ENCODE results near the gene HS3ST1. TPM values are rescaled to one million over a fixed set of nuclear protein-coding genes. Genes with fewer than 3 reads are reported as not detected.
A peak's percentile ranks its signal among the peaks of the same experiment; 100 is the strongest.

The HS3ST1 gene
- polyA plus RNA-seq, 3 donors: 0.01 to 0.02 TPM; not detected in 1

- Mint-ChIP-seq H3K27ac (peak overlapping the region in 1 of 7 donors; percentile 6), H3K36me3 (no peaks in the 10 kb centered on the region), H3K9me3 (peaks cover 2 to 9% (median 6%) of the 10 kb centered on the region in 7 donors), H3K4me3 (no peak overlapping the region), H3K4me1 (peaks cover 14% of the 10 kb centered on the region), H3K27me3 (ENCODE audit: low read depth in 3 of 3) (peaks cover 0 to 3% (median 0%) of the 10 kb centered on the region in 3 donors)
- Histone ChIP-seq H3K36me3 (replicated peaks in 1 of 2; ENCODE audit: control insufficient read depth in 1 of 2, insufficient read depth in 2 of 2, low read length in 2 of 2) (no peaks in the 10 kb centered on the region), H3K9me3 (replicated peaks in 1 of 2; ENCODE audit: control insufficient read depth in 1 of 2, insufficient read depth in 1 of 2, low read length in 2 of 2) (peaks cover 0 to 7% of the 10 kb centered on the region in 2 donors), H3K4me1 (ENCODE audit: control insufficient read depth in 1 of 2, insufficient read depth in 2 of 2, low read length in 2 of 2) (peaks cover 0 to 6% of the 10 kb centered on the region in 2 donors), H3K79me2 (ENCODE audit: insufficient read depth, low read length) (no peaks in the 10 kb centered on the region), H3K27me3 (ENCODE audit: control insufficient read depth in 2 of 2, insufficient read depth in 2 of 2, low read length in 2 of 2) (no peaks in the 10 kb centered on the region), H3K4me2 (replicated peaks; ENCODE audit: extremely low read depth, low read length, poor library complexity, severe bottlenecking) (no peak overlapping the region), H3K9ac (ENCODE audit: insufficient read depth, low read length, poor library complexity, severe bottlenecking) (no peak overlapping the region), H4K20me1 (ENCODE audit: insufficient read depth, low read length) (no peaks in the 10 kb centered on the region), H3K4me3 (replicated peaks in 1 of 3; ENCODE audit: low read depth in 2 of 3, low read length in 3 of 3) (no peak overlapping the region), H2AFZ (ENCODE audit: insufficient read depth, low read depth, low read length, poor library complexity, severe bottlenecking) (no peak overlapping the region), H3K27ac (ENCODE audit: low read depth in 1 of 2, low read length in 2 of 2) (no peak overlapping the region)
- 52% methylated on average over 3 of the region's 5 CpGs for WGBS (ENCODE audit: insufficient coverage)
- no peak for DNase-seq
- TF ChIP-seq CTCF (IDR thresholded peaks at IDR 0.05): no peak
- intact Hi-C loops (cut with micrococcal nuclease): no loop called here
These were observed 30.7 kb downstream of the HS3ST1 start for GRCh38 chr4:11397819-11398610.

- intact Hi-C loops (cut with micrococcal nuclease): no loop called here
- Histone ChIP-seq H3K4me1 (ENCODE audit: control insufficient read depth in 1 of 2, insufficient read depth in 2 of 2, low read length in 2 of 2) (peaks cover 0 to 6% of the 10 kb centered on the region in 2 donors), H3K27me3 (ENCODE audit: control insufficient read depth in 2 of 2, insufficient read depth in 2 of 2, low read length in 2 of 2) (no peaks in the 10 kb centered on the region), H3K36me3 (replicated peaks in 1 of 2; ENCODE audit: control insufficient read depth in 1 of 2, insufficient read depth in 2 of 2, low read length in 2 of 2) (no peaks in the 10 kb centered on the region), H3K9ac (ENCODE audit: insufficient read depth, low read length, poor library complexity, severe bottlenecking) (no peak overlapping the region), H3K9me3 (replicated peaks in 1 of 2; ENCODE audit: control insufficient read depth in 1 of 2, insufficient read depth in 1 of 2, low read length in 2 of 2) (peaks cover 0 to 7% of the 10 kb centered on the region in 2 donors), H3K79me2 (ENCODE audit: insufficient read depth, low read length) (no peaks in the 10 kb centered on the region), H3K4me3 (replicated peaks in 1 of 3; ENCODE audit: low read depth in 2 of 3, low read length in 3 of 3) (no peak overlapping the region), H4K20me1 (ENCODE audit: insufficient read depth, low read length) (no peaks in the 10 kb centered on the region), H2AFZ (ENCODE audit: insufficient read depth, low read depth, low read length, poor library complexity, severe bottlenecking) (no peak overlapping the region), H3K4me2 (replicated peaks; ENCODE audit: extremely low read depth, low read length, poor library complexity, severe bottlenecking) (no peak overlapping the region), H3K27ac (ENCODE audit: low read depth in 1 of 2, low read length in 2 of 2) (no peak overlapping the region)
- peaks cover 14% of the 10 kb centered on the region for H3K4me1 Mint-ChIP-seq
- H3K27me3 Mint-ChIP-seq (ENCODE audit: low read depth in 3 of 3): peaks cover 0 to 3% (median 0%) of the 10 kb centered on the region in 3 donors
- H3K27ac Mint-ChIP-seq: peak overlapping the region in 1 of 7 donors; percentile 12
- WGBS (ENCODE audit: insufficient coverage): no CpG with 5 or more reads among the region's 1 CpG
- no peak for DNase-seq
- no peak overlapping the region for H3K4me3 Mint-ChIP-seq
- peaks cover 2 to 9% (median 6%) of the 10 kb centered on the region in 7 donors for H3K9me3 Mint-ChIP-seq
- H3K36me3 Mint-ChIP-seq: no peaks in the 10 kb centered on the region
- no peak for TF ChIP-seq CTCF (IDR thresholded peaks at IDR 0.05)
These were observed 31.5 kb downstream of the HS3ST1 start for GRCh38 chr4:11397146-11397545.

Measured in CD14-positive monocyte (primary cell).